ENCODE measurements around the gene MOCS1.

The MOCS1 gene

GRCh38 chr6:39920157-39920556 lies 14.1 kb downstream of the MOCS1 start:
- no peaks in the 10 kb centered on the region for H3K9me3 ChIP-seq (ENCODE audit: control insufficient read depth, insufficient read depth, low read length)
- no peak overlapping the region for H3K9ac ChIP-seq (ENCODE audit: low read depth, low read length)
- no peaks in the 10 kb centered on the region for H3K4me1 ChIP-seq (ENCODE audit: control insufficient read depth, insufficient read depth, low read length)
- H3K4me3 ChIP-seq (ENCODE audit: low read depth, low read length): no peak overlapping the region
- H3K27me3 ChIP-seq (ENCODE audit: control insufficient read depth, insufficient read depth, low read length): no peaks in the 10 kb centered on the region
- no peaks in the 10 kb centered on the region for H3K36me3 ChIP-seq (ENCODE audit: control insufficient read depth, insufficient read depth, low read length)

GRCh38 chr6:39918831-39919230 lies 15.4 kb downstream of the MOCS1 start:
- no peak overlapping the region for H3K4me3 ChIP-seq (ENCODE audit: low read depth, low read length)
- no peaks in the 10 kb centered on the region for H3K27me3 ChIP-seq (ENCODE audit: control insufficient read depth, insufficient read depth, low read length)
- H3K9me3 ChIP-seq (ENCODE audit: control insufficient read depth, insufficient read depth, low read length): no peaks in the 10 kb centered on the region
- H3K36me3 ChIP-seq (ENCODE audit: control insufficient read depth, insufficient read depth, low read length): no peaks in the 10 kb centered on the region
- no peaks in the 10 kb centered on the region for H3K4me1 ChIP-seq (ENCODE audit: control insufficient read depth, insufficient read depth, low read length)
- no peak overlapping the region for H3K9ac ChIP-seq (ENCODE audit: low read depth, low read length)

- Histone ChIP-seq H3K27me3 (ENCODE audit: control insufficient read depth, insufficient read depth, low read length) (no peaks in the 10 kb centered on the region), H3K4me3 (ENCODE audit: low read depth, low read length) (no peak overlapping the region), H3K9me3 (ENCODE audit: control insufficient read depth, insufficient read depth, low read length) (no peaks in the 10 kb centered on the region), H3K9ac (ENCODE audit: low read depth, low read length) (no peak overlapping the region), H3K4me1 (ENCODE audit: control insufficient read depth, insufficient read depth, low read length) (no peaks in the 10 kb centered on the region), H3K36me3 (ENCODE audit: control insufficient read depth, insufficient read depth, low read length) (peaks cover 5% of the 10 kb centered on the region)
Measured at GRCh38 chr6:39917981-39918380, 16.3 kb downstream of the MOCS1 start.

DNA sequence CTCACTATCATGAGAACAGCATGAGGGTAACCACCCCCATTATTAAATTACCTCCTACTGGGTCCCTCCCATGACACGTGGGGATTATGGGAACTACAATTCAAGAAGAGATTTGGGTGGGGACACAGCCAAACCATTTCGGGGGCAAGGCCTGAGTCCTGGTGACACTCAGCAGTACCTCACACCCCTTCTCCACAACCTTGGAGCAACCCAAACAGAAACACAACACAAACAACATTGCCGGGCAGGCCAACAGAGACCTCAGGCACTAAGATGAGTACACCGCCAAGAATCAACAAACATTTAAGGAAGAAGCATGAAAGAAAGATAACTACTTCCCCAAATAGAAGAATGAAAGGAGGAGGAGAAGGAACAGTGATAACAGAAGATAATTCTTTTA lies 16.9 kb downstream of the MOCS1 start:
- Histone ChIP-seq H3K4me1 (ENCODE audit: control insufficient read depth, insufficient read depth, low read length) (no peaks in the 10 kb centered on the region), H3K27me3 (ENCODE audit: control insufficient read depth, insufficient read depth, low read length) (no peaks in the 10 kb centered on the region), H3K4me3 (ENCODE audit: low read depth, low read length) (no peak overlapping the region), H3K36me3 (ENCODE audit: control insufficient read depth, insufficient read depth, low read length) (peaks cover 11% of the 10 kb centered on the region), H3K9ac (ENCODE audit: low read depth, low read length) (no peak overlapping the region), H3K9me3 (ENCODE audit: control insufficient read depth, insufficient read depth, low read length) (no peaks in the 10 kb centered on the region)

- Histone ChIP-seq H3K36me3 (ENCODE audit: control insufficient read depth, insufficient read depth, low read length) (peaks cover 11% of the 10 kb centered on the region), H3K4me1 (ENCODE audit: control insufficient read depth, insufficient read depth, low read length) (no peaks in the 10 kb centered on the region), H3K9me3 (ENCODE audit: control insufficient read depth, insufficient read depth, low read length) (no peaks in the 10 kb centered on the region), H3K4me3 (ENCODE audit: low read depth, low read length) (no peak overlapping the region), H3K9ac (ENCODE audit: low read depth, low read length) (no peak overlapping the region), H3K27me3 (ENCODE audit: control insufficient read depth, insufficient read depth, low read length) (no peaks in the 10 kb centered on the region)
Measured at GRCh38 chr6:39915866-39916265, 18.4 kb downstream of the MOCS1 start.

DNA sequence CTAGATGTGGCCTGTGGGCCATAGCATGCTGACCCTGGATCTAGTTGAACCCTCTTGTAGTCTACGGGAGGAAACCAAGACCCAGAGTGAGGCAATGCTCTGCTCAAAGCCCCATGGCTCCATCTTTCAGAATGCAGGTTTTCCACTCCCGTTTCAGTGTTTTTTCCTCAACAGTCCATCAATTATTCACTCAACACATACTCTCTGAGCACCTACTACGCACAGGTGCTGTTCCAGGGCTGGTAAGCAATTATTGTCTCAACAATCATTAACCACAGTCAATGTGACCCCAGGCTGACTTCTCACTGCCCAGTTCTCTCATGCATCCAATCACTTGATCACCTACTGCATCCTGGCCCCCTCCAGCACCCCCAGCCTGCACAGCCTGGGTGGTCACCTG lies 20.0 kb downstream of the MOCS1 start:
- Histone ChIP-seq H3K4me3 (ENCODE audit: low read depth, low read length) (no peak overlapping the region), H3K9me3 (ENCODE audit: control insufficient read depth, insufficient read depth, low read length) (no peaks in the 10 kb centered on the region), H3K4me1 (ENCODE audit: control insufficient read depth, insufficient read depth, low read length) (no peaks in the 10 kb centered on the region), H3K27me3 (ENCODE audit: control insufficient read depth, insufficient read depth, low read length) (no peaks in the 10 kb centered on the region), H3K9ac (ENCODE audit: low read depth, low read length) (no peak overlapping the region), H3K36me3 (ENCODE audit: control insufficient read depth, insufficient read depth, low read length) (peaks cover 11% of the 10 kb centered on the region)

DNA sequence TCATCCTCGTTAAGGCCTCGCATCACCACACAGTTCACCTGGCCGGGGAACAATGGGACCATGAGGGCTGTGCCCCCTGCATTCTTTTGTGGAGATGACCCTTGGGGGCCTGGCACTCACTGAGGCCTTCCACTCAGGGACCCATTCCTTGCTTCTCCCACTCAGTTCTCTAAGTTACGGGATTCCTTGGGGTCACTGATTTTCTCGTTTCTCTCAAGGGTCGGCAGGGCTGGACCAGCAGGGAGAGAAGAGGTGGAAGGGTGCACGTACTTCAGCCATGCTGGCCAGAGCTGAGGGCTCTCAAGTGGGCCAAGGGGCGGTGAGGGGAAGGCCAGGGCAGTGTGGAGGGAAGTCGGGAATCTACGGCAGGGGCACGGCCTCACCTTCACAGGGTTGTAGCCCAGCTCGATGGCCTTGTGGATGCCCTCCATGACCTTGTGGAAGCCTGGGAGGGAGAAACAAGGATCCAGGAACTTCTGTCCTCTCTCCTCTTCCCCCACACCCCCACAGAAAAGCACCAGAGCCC lies 20.8 kb downstream of the MOCS1 start:
- no peak overlapping the region for H3K4me3 ChIP-seq (ENCODE audit: low read depth, low read length)

GRCh38 chr6:39912446-39912845 lies 21.8 kb downstream of the MOCS1 start:
- Histone ChIP-seq H3K4me1 (ENCODE audit: control insufficient read depth, insufficient read depth, low read length) (no peaks in the 10 kb centered on the region), H3K27me3 (ENCODE audit: control insufficient read depth, insufficient read depth, low read length) (no peaks in the 10 kb centered on the region), H3K9ac (ENCODE audit: low read depth, low read length) (no peak overlapping the region), H3K9me3 (ENCODE audit: control insufficient read depth, insufficient read depth, low read length) (no peaks in the 10 kb centered on the region), H3K4me3 (ENCODE audit: low read depth, low read length) (no peak overlapping the region), H3K36me3 (ENCODE audit: control insufficient read depth, insufficient read depth, low read length) (peaks cover 11% of the 10 kb centered on the region)

More for the DNA sequence above, 20.8 kb downstream of the MOCS1 start:
- no peaks in the 10 kb centered on the region for H3K4me1 ChIP-seq (ENCODE audit: control insufficient read depth, insufficient read depth, low read length)
- H3K9me3 ChIP-seq (ENCODE audit: control insufficient read depth, insufficient read depth, low read length): no peaks in the 10 kb centered on the region
- no peaks in the 10 kb centered on the region for H3K27me3 ChIP-seq (ENCODE audit: control insufficient read depth, insufficient read depth, low read length)
- peaks cover 11% of the 10 kb centered on the region for H3K36me3 ChIP-seq (ENCODE audit: control insufficient read depth, insufficient read depth, low read length)
- no peak overlapping the region for H3K9ac ChIP-seq (ENCODE audit: low read depth, low read length)

- Histone ChIP-seq H3K27me3 (ENCODE audit: control insufficient read depth, insufficient read depth, low read length) (no peaks in the 10 kb centered on the region), H3K4me1 (ENCODE audit: control insufficient read depth, insufficient read depth, low read length) (no peaks in the 10 kb centered on the region), H3K9ac (ENCODE audit: low read depth, low read length) (no peak overlapping the region), H3K36me3 (ENCODE audit: control insufficient read depth, insufficient read depth, low read length) (peaks cover 11% of the 10 kb centered on the region), H3K4me3 (ENCODE audit: low read depth, low read length) (no peak overlapping the region), H3K9me3 (ENCODE audit: control insufficient read depth, insufficient read depth, low read length) (no peaks in the 10 kb centered on the region)
Measured at GRCh38 chr6:39911513-39912125, 22.6 kb downstream of the MOCS1 start.

DNA sequence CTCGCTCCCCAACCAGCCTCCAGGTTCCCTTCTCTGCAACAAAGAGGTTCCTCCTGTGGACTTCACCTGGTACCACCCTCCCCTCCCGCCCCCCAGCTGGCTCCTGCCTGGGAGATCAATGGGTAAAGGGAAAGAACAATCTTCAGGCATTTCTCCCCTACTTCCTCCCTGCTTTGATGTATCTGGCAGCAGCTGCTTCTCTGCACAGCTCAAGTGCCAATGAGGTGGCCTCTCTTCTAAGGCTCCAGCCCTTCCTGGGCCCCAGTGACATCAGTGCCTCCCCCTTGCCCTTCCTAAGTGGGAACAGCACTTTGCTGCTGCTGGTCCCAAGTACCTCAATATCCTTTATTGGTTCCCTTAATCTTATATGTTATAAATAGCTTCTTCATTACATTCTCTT lies 23.5 kb downstream of the MOCS1 start:
- H3K4me1 ChIP-seq (ENCODE audit: control insufficient read depth, insufficient read depth, low read length): no peaks in the 10 kb centered on the region
- H3K4me3 ChIP-seq (ENCODE audit: low read depth, low read length): no peak overlapping the region
- no peak overlapping the region for H3K9ac ChIP-seq (ENCODE audit: low read depth, low read length)
- no peaks in the 10 kb centered on the region for H3K9me3 ChIP-seq (ENCODE audit: control insufficient read depth, insufficient read depth, low read length)
- peaks cover 15% of the 10 kb centered on the region for H3K36me3 ChIP-seq (ENCODE audit: control insufficient read depth, insufficient read depth, low read length)
- H3K27me3 ChIP-seq (ENCODE audit: control insufficient read depth, insufficient read depth, low read length): no peaks in the 10 kb centered on the region

- no peaks in the 10 kb centered on the region for H3K4me1 ChIP-seq (ENCODE audit: control insufficient read depth, insufficient read depth, low read length)
- H3K4me3 ChIP-seq (ENCODE audit: low read depth, low read length): no peak overlapping the region
- H3K9me3 ChIP-seq (ENCODE audit: control insufficient read depth, insufficient read depth, low read length): no peaks in the 10 kb centered on the region
- H3K9ac ChIP-seq (ENCODE audit: low read depth, low read length): no peak overlapping the region
- H3K36me3 ChIP-seq (ENCODE audit: control insufficient read depth, insufficient read depth, low read length): peaks cover 19% of the 10 kb centered on the region
- H3K27me3 ChIP-seq (ENCODE audit: control insufficient read depth, insufficient read depth, low read length): no peaks in the 10 kb centered on the region
Measured at GRCh38 chr6:39910164-39910563, 24.1 kb downstream of the MOCS1 start.

DNA sequence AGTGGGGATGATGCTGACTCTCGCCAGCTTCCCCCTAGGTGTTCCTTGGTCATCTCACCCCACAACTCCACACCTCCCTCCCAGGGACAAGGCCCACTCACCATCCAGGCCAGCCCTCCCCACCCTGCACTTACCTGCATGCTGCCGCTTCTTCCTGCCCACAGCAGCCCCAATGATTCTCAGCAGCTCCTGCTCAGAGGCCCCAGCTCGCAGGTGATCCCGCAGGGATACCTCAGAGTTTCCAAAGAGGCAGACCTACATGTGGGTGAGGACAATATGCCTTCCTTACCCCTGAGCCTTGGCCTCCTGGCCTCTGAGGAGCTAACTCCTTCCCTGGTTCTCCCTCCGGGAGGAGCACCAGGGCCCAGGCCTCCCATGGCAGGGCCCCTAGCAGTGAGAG lies 24.6 kb downstream of the MOCS1 start:
- Histone ChIP-seq H3K36me3 (ENCODE audit: control insufficient read depth, insufficient read depth, low read length) (peaks cover 19% of the 10 kb centered on the region), H3K27me3 (ENCODE audit: control insufficient read depth, insufficient read depth, low read length) (no peaks in the 10 kb centered on the region), H3K4me3 (ENCODE audit: low read depth, low read length) (no peak overlapping the region)

More for the DNA sequence above, 24.6 kb downstream of the MOCS1 start:
- Histone ChIP-seq H3K4me1 (ENCODE audit: control insufficient read depth, insufficient read depth, low read length) (no peaks in the 10 kb centered on the region), H3K9me3 (ENCODE audit: control insufficient read depth, insufficient read depth, low read length) (no peaks in the 10 kb centered on the region), H3K9ac (ENCODE audit: low read depth, low read length) (no peak overlapping the region)

Data from iPS-15b (cell line).